GM23338 (cell line): ENCODE data around the gene OR2L3. TPM values are rescaled to one million over a fixed set of nuclear protein-coding genes. Genes with fewer than 3 reads are reported as not detected.
"Not testable (repeated sequence)": the region's sequence is repeated elsewhere in the genome, so short reads cannot be mapped to it uniquely, and the experiment has no call there.

Experiments
- ATAC-seq: fragments of 200-7000 bp; cut with Tn5 transposase; 3 replicates; pipeline ENCODE4 v1.9.1; 2020
- DNase-seq: peaks from one replicate; pipeline ENCODE4 v3.0.0-alpha.2; 2015; ENCODE audit warnings: low spot score
- H2AFZ ChIP-seq: fragments of 200-600 bp; sonication (generic); 2 replicates; pipeline ENCODE4 v1.8.0; 2016; ENCODE audit warnings: antibody characterized with exemption, mild to moderate bottlenecking, moderate library complexity
- H3F3A ChIP-seq: fragments of 200-600 bp; sonication (generic); replicated peaks from 2 replicates; pipeline ENCODE4 v1.8.0; 2017; ENCODE audit warnings: antibody characterized with exemption, mixed run types, low read depth
- H3K27ac ChIP-seq: fragments of 200-600 bp; sonication (generic); 2 replicates; pipeline ENCODE4 v1.6.1; 2016; ENCODE audit warnings: low read depth
- H3K27me3 ChIP-seq: fragments of 200-600 bp; sonication (generic); 2 replicates; pipeline ENCODE4 v1.8.0; 2016; ENCODE audit warnings: mild to moderate bottlenecking, mixed run types, moderate library complexity; ENCODE audit not compliant: insufficient read depth
- H3K36me3 ChIP-seq: fragments of 200-600 bp; sonication (generic); 2 replicates; pipeline ENCODE4 v1.8.0; 2016; ENCODE audit warnings: mild to moderate bottlenecking; ENCODE audit not compliant: insufficient read depth
- H3K4me1 ChIP-seq: fragments of 200-600 bp; sonication (generic); 2 replicates; pipeline ENCODE4 v1.8.0; 2016; ENCODE audit warnings: mild to moderate bottlenecking, moderate library complexity; ENCODE audit not compliant: insufficient read depth
- H3K4me2 ChIP-seq: fragments of 200-600 bp; sonication (generic); 2 replicates; pipeline ENCODE4 v1.7.1; 2017; ENCODE audit warnings: mixed run types
- H3K4me3 ChIP-seq: fragments of 200-600 bp; sonication (generic); 2 replicates; pipeline ENCODE4 v1.6.1; 2016; ENCODE audit warnings: mixed run types
- H3K79me2 ChIP-seq: fragments of 200-600 bp; sonication (generic); replicated peaks from 2 replicates; pipeline ENCODE4 v1.8.0; 2017; ENCODE audit warnings: mild to moderate bottlenecking; ENCODE audit not compliant: insufficient read depth
- H3K9me2 ChIP-seq: fragments of 200-600 bp; sonication (generic); 2 replicates; pipeline ENCODE4 v1.8.0; 2017; ENCODE audit not compliant: insufficient read depth
- H4K20me1 ChIP-seq: fragments of 200-600 bp; sonication (generic); replicated peaks from 2 replicates; pipeline ENCODE4 v1.8.0; 2017; ENCODE audit warnings: mild to moderate bottlenecking; ENCODE audit not compliant: insufficient read depth
- H3K27ac Mint-ChIP-seq: 2 replicates; pipeline ENCODE4 v1.8.0; 2020; ENCODE audit warnings: inconsistent platforms, mild to moderate bottlenecking, moderate library complexity, mixed read lengths
- H3K27me3 Mint-ChIP-seq: 3 replicates; pipeline ENCODE4 v1.8.0; 2022; ENCODE audit warnings: low read depth, mild to moderate bottlenecking, moderate library complexity, mixed read lengths, inconsistent platforms; ENCODE audit not compliant: insufficient read depth, poor library complexity
- H3K36me3 Mint-ChIP-seq: 3 replicates; pipeline ENCODE4 v1.8.0; 2021; ENCODE audit warnings: low read depth, mild to moderate bottlenecking, inconsistent platforms, moderate library complexity, mixed read lengths
- H3K4me1 Mint-ChIP-seq: 3 replicates; pipeline ENCODE4 v1.8.0; 2020; ENCODE audit warnings: mild to moderate bottlenecking, inconsistent platforms, mixed read lengths
- H3K4me3 Mint-ChIP-seq: 3 replicates; pipeline ENCODE4 v1.8.0; 2021; ENCODE audit warnings: moderate library complexity, mild to moderate bottlenecking, inconsistent platforms, mixed read lengths
- H3K9me3 Mint-ChIP-seq: 3 replicates; pipeline ENCODE4 v1.8.0; 2020; ENCODE audit warnings: moderate library complexity, mild to moderate bottlenecking, inconsistent platforms, mixed read lengths
- ETS1 ChIP-seq: IDR thresholded peaks from 2 replicates; pipeline ENCODE4 v1.6.1; 2016; ENCODE audit warnings: antibody characterized with exemption
- EZH2phosphoT487 ChIP-seq: fragments of 200-600 bp; sonication (generic); IDR thresholded peaks from one replicate; pipeline ENCODE4 v1.8.1; 2018; ENCODE audit warnings: antibody characterized with exemption; ENCODE audit not compliant: unreplicated experiment
- REST ChIP-seq: IDR thresholded peaks from one replicate; pipeline ENCODE4 v1.6.1; 2018; ENCODE audit warnings: antibody characterized with exemption; ENCODE audit not compliant: unreplicated experiment
- polyA plus RNA-seq: library from polyadenylated mRNA; unstranded; fragments of >200 nt; fragmentation: Nextera tagmentation; extraction: Ambion mirVana; gene quantifications from 2 replicates; pipeline ENCODE4 v1.2.1, GENCODE V29; 2016
- total RNA-seq: library from RNA; depleted of rRNA; stranded (reverse); fragments of >200 nt; shearing (Covaris generic); gene quantifications from 2 replicates; pipeline ENCODE4 v1.2.3, GENCODE V29; 2014

OR2L3 gene
- total and polyA plus RNA-seq, 2 experiments from 2014 or later, result not detected

- no peak for TF ChIP-seq REST
Measured at GRCh38 chr1:248065071-248065470, 18.4 kb downstream of the OR2L3 start (continued).

- Mint-ChIP-seq H3K27me3 (peaks cover 4% of the 10 kb centered on the region), H3K36me3 (peaks cover 11% of the 10 kb centered on the region), H3K4me1 (no peaks in the 10 kb centered on the region), H3K4me3 (no peak overlapping the region), H3K9me3 (peaks cover 90% of the 10 kb centered on the region), H3K27ac (no peak overlapping the region)
- ATAC-seq (no peak), DNase-seq (no peak)
- no peaks in the 10 kb centered on the region for H3K36me3 ChIP-seq
- H3K4me2 ChIP-seq, result no peak overlapping the region
- no peaks in the 10 kb centered on the region for H4K20me1 ChIP-seq
- no peaks in the 10 kb centered on the region for H3F3A ChIP-seq
- no peaks in the 10 kb centered on the region for H3K79me2 ChIP-seq
- TF ChIP-seq EZH2phosphoT487, result no peak
- no peaks in the 10 kb centered on the region for H3K9me2 ChIP-seq
- H3K27me3 ChIP-seq, result no peaks in the 10 kb centered on the region
- H3K4me1 ChIP-seq, result no peaks in the 10 kb centered on the region
- H2AFZ ChIP-seq, result no peak overlapping the region
- no peak overlapping the region for H3K4me3 ChIP-seq
- H3K27ac ChIP-seq, result no peak overlapping the region
Measured at GRCh38 chr1:248065604-248066003, 19.0 kb downstream of the OR2L3 start.

- DNase-seq, H4K20me1 ChIP-seq, H2AFZ ChIP-seq, H3K36me3 ChIP-seq, H3F3A ChIP-seq, H3K4me1 Mint-ChIP-seq, H3K4me1 ChIP-seq, H3K4me2 ChIP-seq, H3K9me2 ChIP-seq, H3K27ac Mint-ChIP-seq, H3K4me3 ChIP-seq, H3K27me3 ChIP-seq, H3K27me3 Mint-ChIP-seq, ATAC-seq, H3K79me2 ChIP-seq, H3K27ac ChIP-seq, H3K4me3 Mint-ChIP-seq: not testable (repeated sequence)
- Mint-ChIP-seq H3K36me3 (peaks cover 17% of the 10 kb centered on the region), H3K9me3 (peaks cover 79% of the 10 kb centered on the region)
Measured at GRCh38 chr1:248083864-248084263, 37.2 kb downstream of the OR2L3 start.

GRCh38 chr1:248094884-248095283 is 48.2 kb downstream of the OR2L3 start, which contains the start of gene OR2L13:
OR2L13 (plus strand) TSS chr1:248095184; CDS start chr1:248099376, 4,192 bp downstream.
- no peak within 1 kb of the TSS for H2AFZ ChIP-seq
- no peak within 1 kb of the TSS for H3K4me2 ChIP-seq
- no peak within 1 kb of the TSS for H3K4me3 ChIP-seq
- no peak within 1 kb of the TSS for H3K27ac ChIP-seq
- Mint-ChIP-seq H3K9me3 (peaks cover 96% of the 10 kb centered on the region), H3K4me3 (no peak within 1 kb of the TSS), H3K27ac (no peak within 1 kb of the TSS), H3K4me1 (no peaks in the 10 kb centered on the region), H3K27me3 (no peaks in the 10 kb centered on the region), H3K36me3 (peaks cover 39% of the 10 kb centered on the region)
- H3K27me3 ChIP-seq, result no peaks in the 10 kb centered on the region
- no peak for ATAC-seq
- DNase-seq, result no peak
- no peak for TF ChIP-seq ETS1
- H3K4me1 ChIP-seq, result no peaks in the 10 kb centered on the region
- no peaks in the 10 kb centered on the region for H3K79me2 ChIP-seq
- no peaks in the 10 kb centered on the region for H3K9me2 ChIP-seq
- H4K20me1 ChIP-seq, result no peaks in the 10 kb centered on the region
- H3F3A ChIP-seq, result no peaks in the 10 kb centered on the region
- H3K36me3 ChIP-seq, result no peaks in the 10 kb centered on the region
